C4-2B (cell line): ENCODE measurements around the gene HS2ST1.

Experiments
- ZFX ChIP-seq: fragments of 450-650 bp; IDR thresholded peaks from 2 replicates; pipeline ENCODE4 v1.6.1; 2017
- TF ChIP-seq, protein P1 (sequence below): fragments of 450-650 bp; conservative IDR thresholded peaks from 2 replicates; pipeline ENCODE4 v1.5.1; 2017; ENCODE audit warnings: mild to moderate bottlenecking

DNA sequence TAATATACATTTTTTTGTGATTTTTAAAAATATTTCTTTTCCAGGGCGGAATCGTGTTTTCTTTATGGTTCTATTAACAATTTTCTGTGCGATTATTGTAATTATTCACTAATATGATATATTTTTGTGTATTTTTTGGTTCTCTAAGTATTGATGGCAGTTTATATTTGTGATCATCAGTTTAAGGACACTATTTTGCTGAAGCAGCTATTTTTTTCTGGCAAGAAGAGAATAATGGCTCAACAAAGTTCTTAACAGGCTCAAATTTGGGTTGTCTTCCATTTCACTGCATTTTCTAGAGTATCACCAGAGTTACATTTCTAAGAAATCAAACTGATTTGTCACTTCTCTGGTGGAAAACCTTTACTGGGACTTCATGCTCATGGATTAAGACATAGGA, 178.4 kb downstream of the HS2ST1 start:
- TF ChIP-seq, protein P1, sequence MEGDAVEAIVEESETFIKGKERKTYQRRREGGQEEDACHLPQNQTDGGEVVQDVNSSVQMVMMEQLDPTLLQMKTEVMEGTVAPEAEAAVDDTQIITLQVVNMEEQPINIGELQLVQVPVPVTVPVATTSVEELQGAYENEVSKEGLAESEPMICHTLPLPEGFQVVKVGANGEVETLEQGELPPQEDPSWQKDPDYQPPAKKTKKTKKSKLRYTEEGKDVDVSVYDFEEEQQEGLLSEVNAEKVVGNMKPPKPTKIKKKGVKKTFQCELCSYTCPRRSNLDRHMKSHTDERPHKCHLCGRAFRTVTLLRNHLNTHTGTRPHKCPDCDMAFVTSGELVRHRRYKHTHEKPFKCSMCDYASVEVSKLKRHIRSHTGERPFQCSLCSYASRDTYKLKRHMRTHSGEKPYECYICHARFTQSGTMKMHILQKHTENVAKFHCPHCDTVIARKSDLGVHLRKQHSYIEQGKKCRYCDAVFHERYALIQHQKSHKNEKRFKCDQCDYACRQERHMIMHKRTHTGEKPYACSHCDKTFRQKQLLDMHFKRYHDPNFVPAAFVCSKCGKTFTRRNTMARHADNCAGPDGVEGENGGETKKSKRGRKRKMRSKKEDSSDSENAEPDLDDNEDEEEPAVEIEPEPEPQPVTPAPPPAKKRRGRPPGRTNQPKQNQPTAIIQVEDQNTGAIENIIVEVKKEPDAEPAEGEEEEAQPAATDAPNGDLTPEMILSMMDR = no peak
- no peak for TF ChIP-seq ZFX
